HCT116 (cell line): Measurements from ENCODE around the gene AURKAIP1. TPM values are rescaled to one million over a fixed set of nuclear protein-coding genes. Genes with fewer than 3 reads are reported as not detected.

Source experiments
- ATAC-seq: fragments of 200-7000 bp; cut with Tn5 transposase; 2 replicates; pipeline ENCODE4 v1.9.1; 2020; ENCODE audit warnings: mild to moderate bottlenecking, moderate library complexity
- BruUV-seq: library from RNA; stranded (reverse); fragments of 400-500 nt; replicated peaks from 2 replicates; lab custom pipeline; 2021; lab: Mats Ljungman, UMichigan
- CTCF ChIA-PET: fragments of 300-600 bp; sonication (Branson Sonifier 250); formaldehyde crosslinking; loops from one replicate; lab custom pipeline; 2021; ENCODE audit warnings: antibody characterized with exemption; lab: Charles Lee
- POLR2A ChIA-PET: fragments of 300-600, 350-600 bp; sonication (Branson Sonifier 250); formaldehyde crosslinking; loops from one replicate; lab custom pipeline; 2021; ENCODE audit warnings: antibody characterized with exemption; lab: Charles Lee
- RAD21 ChIA-PET, 2 experiments: fragments of 300-600 bp; sonication (Branson Sonifier 250); formaldehyde crosslinking; loops; one replicate each; lab custom pipeline; 2023; ENCODE audit warnings: low total read pairs in 2 of 2; ENCODE audit not compliant: uncharacterized antibody in 2 of 2, unreplicated experiment in 2 of 2, low non-redundant PET in 1 of 2; lab: Charles Lee
- DNase-seq: peaks from one replicate; pipeline ENCODE4 v3.0.0-alpha.2; 2010; ENCODE audit warnings: low read depth, low spot score
- H2AFZ ChIP-seq: fragments of 200-600 bp; shearing (Covaris generic), sonication (generic); 2 replicates; pipeline ENCODE4 v1.6.1; 2017; ENCODE audit warnings: low read depth, mixed run types, mixed read lengths, antibody characterized with exemption, low read length; ENCODE audit not compliant: poor library complexity, severe bottlenecking
- H3K27ac ChIP-seq: 2 replicates; pipeline ENCODE4 v1.5.1; 2012; ENCODE audit warnings: low read depth, low read length
- H3K27me3 ChIP-seq: fragments of 200-600 bp; sonication (generic); 2 replicates; pipeline ENCODE4 v1.6.1; 2016; ENCODE audit warnings: mixed run types, low read length, mixed read lengths; ENCODE audit not compliant: insufficient read depth
- H3K36me3 ChIP-seq, 2 experiments: fragments of 200-500 bp in 1 of 2; fragments of 200-600 bp in 1 of 2; sonication (Bioruptor generic) in 1 of 2; sonication (generic) in 1 of 2; 2 replicates each; pipeline versions ENCODE4 v1.5.1 to v1.6.1; 2014 to 2016; ENCODE audit warnings: low read length in 2 of 2, inconsistent platforms in 1 of 2, mixed read lengths in 1 of 2, mixed run types in 1 of 2; ENCODE audit not compliant: insufficient read depth in 2 of 2, control insufficient read depth in 1 of 2
- H3K4me1 ChIP-seq, 2 experiments: fragments of 200-600 bp in 1 of 2; sonication (generic) in 1 of 2; 2 replicates each; pipeline versions ENCODE4 v1.5.1 to v1.6.1; 2012 to 2017; ENCODE audit warnings: low read length in 2 of 2, inconsistent platforms in 1 of 2, mild to moderate bottlenecking in 1 of 2, mixed read lengths in 1 of 2, mixed run types in 1 of 2, moderate library complexity in 1 of 2; ENCODE audit not compliant: insufficient read depth in 2 of 2, control insufficient read depth in 1 of 2
- H3K4me2 ChIP-seq: fragments of 200-600 bp; sonication (generic); 2 replicates; pipeline ENCODE4 v1.6.1; 2017; ENCODE audit warnings: mixed run types, low read length, mixed read lengths
- H3K4me3 ChIP-seq, 2 experiments: fragments of 200-600 bp in 1 of 2; sonication (generic) in 1 of 2; replicated peaks in 1 of 2; 2 replicates each; pipeline ENCODE4 v1.5.1; 2011 to 2016; ENCODE audit warnings: low read length in 2 of 2, control low read depth in 1 of 2, low read depth in 1 of 2, mild to moderate bottlenecking in 1 of 2, mixed read lengths in 1 of 2, mixed run types in 1 of 2
- H3K79me2 ChIP-seq: fragments of 200-600 bp; sonication (generic); 2 replicates; pipeline ENCODE4 v1.6.1; 2017; ENCODE audit warnings: mild to moderate bottlenecking, mixed run types, low read length, moderate library complexity, mixed read lengths; ENCODE audit not compliant: insufficient read depth
- H3K9ac ChIP-seq: fragments of 200-600 bp; sonication (generic); 2 replicates; pipeline ENCODE4 v1.6.1; 2016; ENCODE audit warnings: low read length, mixed read lengths
- H3K9me2 ChIP-seq: fragments of 200-600 bp; sonication (generic), shearing (Covaris generic); 2 replicates; pipeline ENCODE4 v1.6.1; 2017; ENCODE audit warnings: mixed run types, mild to moderate bottlenecking, moderate library complexity; ENCODE audit not compliant: insufficient read depth
- H3K9me3 ChIP-seq, 2 experiments: fragments of 200-500 bp in 1 of 2; fragments of 200-600 bp in 1 of 2; sonication (Bioruptor generic) in 1 of 2; sonication (generic) in 1 of 2; 2 replicates each; pipeline ENCODE4 v1.6.1; 2014 to 2017; ENCODE audit warnings: low read length in 2 of 2, mixed read lengths in 2 of 2, inconsistent platforms in 1 of 2, low read depth in 1 of 2, mild to moderate bottlenecking in 1 of 2, mixed run types in 1 of 2, moderate library complexity in 1 of 2; ENCODE audit not compliant: control insufficient read depth in 1 of 2, insufficient read depth in 1 of 2
- H4K20me1 ChIP-seq: fragments of 200-600 bp; sonication (generic), shearing (Covaris generic); 2 replicates; pipeline ENCODE4 v1.6.1; 2017; ENCODE audit warnings: mixed run types, mild to moderate bottlenecking, moderate library complexity; ENCODE audit not compliant: insufficient read depth
- ATF3 ChIP-seq: IDR thresholded peaks from 2 replicates; pipeline ENCODE4 v1.6.1; 2012
- CBX3 ChIP-seq: IDR thresholded peaks from 2 replicates; pipeline ENCODE4 v1.6.1; 2012; ENCODE audit warnings: low read depth
- CEBPB ChIP-seq: IDR thresholded peaks from 2 replicates; pipeline ENCODE4 v1.6.1; 2012; ENCODE audit warnings: low read depth
- CTCF ChIP-seq, 3 experiments: fragments of 200-600 bp in 1 of 3; sonication (generic) in 1 of 3; IDR thresholded peaks in 2 of 3; conservative IDR thresholded peaks in 1 of 3; 2 replicates each; pipeline ENCODE4 v1.5.1; 2012 to 2017; ENCODE audit warnings: low read depth in 2 of 3, low read length in 2 of 3, antibody characterized with exemption in 1 of 3, borderline replicate concordance in 1 of 3, control low read depth in 1 of 3, mild to moderate bottlenecking in 1 of 3, mixed read lengths in 1 of 3, mixed run types in 1 of 3, moderate library complexity in 1 of 3; ENCODE audit not compliant: insufficient read depth in 1 of 3
- EGR1 ChIP-seq: IDR thresholded peaks from 2 replicates; pipeline ENCODE4 v1.6.1; 2012; ENCODE audit warnings: low read depth
- ELF1 ChIP-seq: IDR thresholded peaks from 2 replicates; pipeline ENCODE4 v1.6.1; 2012; ENCODE audit warnings: low read depth, borderline replicate concordance
- EZH2 ChIP-seq: fragments of 200-600 bp; sonication (generic); IDR thresholded peaks from 2 replicates; pipeline ENCODE4 v1.6.1; 2017; ENCODE audit warnings: antibody characterized with exemption, mixed run types
- FOSL1 ChIP-seq: IDR thresholded peaks from 2 replicates; pipeline ENCODE4 v1.6.1; 2012; ENCODE audit warnings: low read depth
- JUND ChIP-seq: IDR thresholded peaks from 2 replicates; pipeline ENCODE4 v1.6.1; 2012
- POLR2A ChIP-seq: IDR thresholded peaks from 2 replicates; pipeline ENCODE4 v1.7.0; 2011; ENCODE audit warnings: borderline replicate concordance; ENCODE audit not compliant: insufficient read depth, insufficient read length; ENCODE audit errors: extremely low read depth
- RAD21 ChIP-seq: IDR thresholded peaks from 2 replicates; pipeline ENCODE4 v1.6.1; 2012; ENCODE audit warnings: low read depth, mild to moderate bottlenecking
- SP1 ChIP-seq: IDR thresholded peaks from 2 replicates; pipeline ENCODE4 v1.6.1; 2012; ENCODE audit warnings: low read depth
- SRF ChIP-seq: IDR thresholded peaks from 2 replicates; pipeline ENCODE4 v1.6.1; 2012; ENCODE audit warnings: low read depth
- TCF7L2 ChIP-seq: IDR thresholded peaks from 2 replicates; pipeline ENCODE4 v1.7.0; 2011; ENCODE audit warnings: borderline replicate concordance, inconsistent platforms; ENCODE audit not compliant: insufficient read depth, insufficient read length; ENCODE audit errors: extremely low read depth
- ZBTB33 ChIP-seq: IDR thresholded peaks from 2 replicates; pipeline ENCODE4 v1.6.1; 2011; ENCODE audit warnings: mild to moderate bottlenecking, low read length, moderate library complexity; ENCODE audit not compliant: insufficient replicate concordance; ENCODE audit errors: extremely low read depth
- ZNF274 ChIP-seq: fragments of 200-500 bp; sonication (Bioruptor generic); IDR thresholded peaks from 2 replicates; pipeline ENCODE4 v1.6.1; 2014; ENCODE audit warnings: mild to moderate bottlenecking, low read depth, low read length, inconsistent platforms
- intact Hi-C: fragments of 100-400 bp; cut with micrococcal nuclease; formaldehyde crosslinking; loops from 2 replicates; pipeline ENCODE4 v1.10.0; 2022
- total RNA-seq: library from RNA; stranded (reverse); gene quantifications from one replicate; pipeline ENCODE4 v1.2.1, GENCODE V29; 2021; ENCODE audit not compliant: unreplicated experiment
- TF ChIP-seq, protein P1 (sequence below): IDR thresholded peaks from 2 replicates; pipeline ENCODE4 v1.6.1; 2012; ENCODE audit warnings: low read depth
- TF ChIP-seq, protein P2 (sequence below): IDR thresholded peaks from 2 replicates; pipeline ENCODE4 v1.6.1; 2012

The AURKAIP1 gene
- total RNA-seq, 1 experiment from 2014 or later: 200 TPM

DNA sequence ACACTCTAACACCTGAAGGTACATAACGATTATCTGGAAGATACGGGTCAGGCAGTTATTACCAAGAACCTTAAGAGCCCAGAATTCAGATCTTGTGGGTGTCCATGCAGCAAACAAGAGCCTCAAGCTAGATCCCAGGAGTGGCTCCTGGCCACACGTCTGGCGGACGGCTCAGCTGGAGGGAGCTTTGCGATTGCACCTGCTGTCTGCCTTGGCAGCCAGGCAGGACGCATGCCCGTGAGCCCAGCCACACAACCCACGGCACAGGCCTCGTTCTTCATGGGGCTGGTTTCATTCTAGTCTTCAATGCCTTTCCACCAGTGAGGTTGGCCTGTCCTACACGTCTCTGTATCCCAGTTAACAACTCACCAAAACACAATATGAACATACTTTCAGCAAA lies 18.4 kb upstream of the AURKAIP1 start (continued):
- TF ChIP-seq ATF3: no peak
- no peak for TF ChIP-seq SP1
- TF ChIP-seq CBX3: no peak
- no peak for TF ChIP-seq ELF1

GRCh38 chr1:1393014-1393413 lies 18.0 kb upstream of the AURKAIP1 start:
- H3K4me1 ChIP-seq: peaks cover 0 to 10% of the 10 kb centered on the region in 2 experiments; a peak in 3 of 4 replicates
- ChIA-PET CTCF (no interaction called here), RAD21 (no interaction called here)
- no peaks in the 10 kb centered on the region for H3K27me3 ChIP-seq
- ATAC-seq: no peak
- H2AFZ ChIP-seq: no peak overlapping the region
- H3K9me2 ChIP-seq: no peaks in the 10 kb centered on the region
- TF ChIP-seq RAD21 (no peak), CEBPB (no peak), EGR1 (no peak), ZNF274 (no peak), TCF7L2 (no peak), JUND (no peak), CTCF (IDR thresholded peaks at IDR 0.05 in 2 of 3, conservative IDR thresholded peaks at IDR 0.05 in 1 of 3; ENCODE audit: borderline replicate concordance in 1 of 3, insufficient read depth in 1 of 3, low read depth in 2 of 3, low read length in 2 of 3) (no peak), ZBTB33 (no peak), EZH2 (no peak), FOSL1 (no peak), POLR2A (no peak), SRF (no peak)
- TF ChIP-seq, protein P1, sequence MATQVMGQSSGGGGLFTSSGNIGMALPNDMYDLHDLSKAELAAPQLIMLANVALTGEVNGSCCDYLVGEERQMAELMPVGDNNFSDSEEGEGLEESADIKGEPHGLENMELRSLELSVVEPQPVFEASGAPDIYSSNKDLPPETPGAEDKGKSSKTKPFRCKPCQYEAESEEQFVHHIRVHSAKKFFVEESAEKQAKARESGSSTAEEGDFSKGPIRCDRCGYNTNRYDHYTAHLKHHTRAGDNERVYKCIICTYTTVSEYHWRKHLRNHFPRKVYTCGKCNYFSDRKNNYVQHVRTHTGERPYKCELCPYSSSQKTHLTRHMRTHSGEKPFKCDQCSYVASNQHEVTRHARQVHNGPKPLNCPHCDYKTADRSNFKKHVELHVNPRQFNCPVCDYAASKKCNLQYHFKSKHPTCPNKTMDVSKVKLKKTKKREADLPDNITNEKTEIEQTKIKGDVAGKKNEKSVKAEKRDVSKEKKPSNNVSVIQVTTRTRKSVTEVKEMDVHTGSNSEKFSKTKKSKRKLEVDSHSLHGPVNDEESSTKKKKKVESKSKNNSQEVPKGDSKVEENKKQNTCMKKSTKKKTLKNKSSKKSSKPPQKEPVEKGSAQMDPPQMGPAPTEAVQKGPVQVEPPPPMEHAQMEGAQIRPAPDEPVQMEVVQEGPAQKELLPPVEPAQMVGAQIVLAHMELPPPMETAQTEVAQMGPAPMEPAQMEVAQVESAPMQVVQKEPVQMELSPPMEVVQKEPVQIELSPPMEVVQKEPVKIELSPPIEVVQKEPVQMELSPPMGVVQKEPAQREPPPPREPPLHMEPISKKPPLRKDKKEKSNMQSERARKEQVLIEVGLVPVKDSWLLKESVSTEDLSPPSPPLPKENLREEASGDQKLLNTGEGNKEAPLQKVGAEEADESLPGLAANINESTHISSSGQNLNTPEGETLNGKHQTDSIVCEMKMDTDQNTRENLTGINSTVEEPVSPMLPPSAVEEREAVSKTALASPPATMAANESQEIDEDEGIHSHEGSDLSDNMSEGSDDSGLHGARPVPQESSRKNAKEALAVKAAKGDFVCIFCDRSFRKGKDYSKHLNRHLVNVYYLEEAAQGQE: no peak
- TF ChIP-seq, protein P2, sequence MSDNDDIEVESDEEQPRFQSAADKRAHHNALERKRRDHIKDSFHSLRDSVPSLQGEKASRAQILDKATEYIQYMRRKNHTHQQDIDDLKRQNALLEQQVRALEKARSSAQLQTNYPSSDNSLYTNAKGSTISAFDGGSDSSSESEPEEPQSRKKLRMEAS: no peak
- TF ChIP-seq, all 23 proteins: peak for 0
- Histone ChIP-seq H3K4me2 (no peak overlapping the region), H3K79me2 (peaks cover 79% of the 10 kb centered on the region), H3K36me3 (peaks cover 62 to 80% of the 10 kb centered on the region in 2 experiments), H4K20me1 (peaks cover 12% of the 10 kb centered on the region; the same call in 1 of the 2 replicates), H3K27ac (no peak overlapping the region), H3K9me3 (no peaks in the 10 kb centered on the region), H3K9ac (no peak overlapping the region), H3K4me3 (no peak overlapping the region)
- no TSS peak for BruUV-seq
- no peak for DNase-seq
- intact Hi-C loops: no loop called here
- POLR2A ChIA-PET: no interaction called here
